GM19238 (cell line): ENCODE results near the gene PDLIM4.

Source experiments
- DNase-seq: peaks from one replicate; pipeline ENCODE4 v3.0.0; 2011; ENCODE audit warnings: low spot score; ENCODE audit not compliant: insufficient read length

The PDLIM4 gene

DNA sequence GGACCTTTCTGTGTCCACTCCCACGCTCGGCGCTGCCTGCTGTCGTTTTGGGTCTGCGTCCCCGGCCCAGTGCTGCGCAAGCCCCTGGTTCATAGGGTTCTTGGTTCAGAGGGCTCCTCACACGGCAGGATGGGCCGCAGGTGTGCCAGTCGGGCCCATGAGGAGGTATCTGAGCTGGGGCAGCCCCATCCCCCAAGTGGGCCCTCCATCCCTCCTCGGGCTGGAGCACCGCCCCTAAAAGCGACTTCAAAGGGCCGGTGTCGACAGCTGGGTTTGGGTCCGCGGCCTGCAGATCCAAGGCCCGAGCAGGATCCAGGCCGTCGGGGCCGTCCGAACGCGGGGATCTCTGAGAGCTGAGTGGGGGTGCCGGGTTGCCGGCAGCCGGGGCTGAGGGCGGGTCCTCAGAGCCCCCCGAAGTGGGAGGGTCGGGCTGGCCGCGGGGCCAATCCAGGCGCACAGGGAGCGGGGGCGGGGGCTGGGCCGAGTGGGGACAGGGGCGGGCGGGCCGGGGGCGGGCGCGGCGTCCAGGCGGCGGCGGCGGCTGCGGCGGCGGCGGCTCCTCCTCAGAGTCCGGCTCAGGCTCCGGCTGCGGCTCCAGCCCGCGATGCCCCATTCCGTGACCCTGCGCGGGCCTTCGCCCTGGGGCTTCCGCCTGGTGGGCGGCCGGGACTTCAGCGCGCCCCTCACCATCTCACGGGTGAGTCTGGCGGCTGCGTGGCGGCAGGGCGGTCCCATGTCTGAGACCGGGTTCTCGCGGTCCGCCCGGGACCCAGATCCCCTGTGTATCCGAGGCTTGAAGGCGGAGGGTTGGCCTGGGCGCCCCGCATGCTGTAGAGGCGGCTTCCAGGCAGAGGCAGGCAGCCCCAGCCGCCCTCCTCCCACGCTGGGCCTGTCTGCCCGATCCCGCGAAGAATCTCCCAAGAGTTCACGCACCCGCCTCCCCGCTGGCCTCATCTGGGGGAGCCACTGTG lies at the start of gene PDLIM4:
PDLIM4 (plus strand) TSS at position 566 of the 971 bp plus-strand sequence; CDS start at position 605, 39 bp downstream.
- no peak for DNase-seq

DNA sequence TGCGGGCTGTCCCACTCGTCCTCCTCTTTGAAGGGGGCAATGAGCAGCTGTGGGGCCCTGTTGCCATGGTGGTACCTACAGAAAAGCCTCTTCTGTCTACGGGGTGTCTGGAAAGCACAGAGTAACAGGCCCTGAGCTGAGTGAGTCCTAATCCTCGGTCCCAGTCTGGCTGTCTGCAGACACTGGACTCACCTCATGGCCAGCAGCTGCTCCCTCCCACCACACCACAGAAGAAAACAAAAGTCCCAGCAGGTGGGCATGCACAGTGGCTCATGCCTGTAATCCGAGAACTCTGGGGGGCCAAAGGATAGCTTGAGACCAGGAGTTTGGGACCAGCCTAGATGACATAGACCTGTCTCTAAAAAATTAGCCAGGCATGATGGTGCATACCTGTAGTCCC lies 49.7 kb upstream of the PDLIM4 start:
- no peak for DNase-seq

DNA sequence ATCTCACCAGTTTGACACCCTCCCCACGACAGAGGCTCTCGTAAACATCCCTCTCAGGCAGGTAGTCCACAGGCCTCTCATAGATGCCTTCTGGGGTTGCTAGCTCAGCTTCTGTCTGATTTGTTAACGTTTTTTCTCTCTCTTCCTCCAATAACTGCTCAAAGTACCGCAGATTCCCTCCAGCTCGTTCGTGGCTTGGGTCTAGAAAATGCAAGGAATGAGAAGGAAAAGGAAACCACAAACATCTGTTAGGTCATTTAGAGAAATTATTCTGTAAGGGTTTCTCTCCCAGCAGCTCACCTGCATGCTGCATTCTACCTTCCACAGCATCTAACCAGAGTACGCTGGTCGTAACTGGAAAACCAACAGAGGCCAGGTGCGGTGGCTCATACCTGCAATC lies 48.4 kb upstream of the PDLIM4 start:
- DNase-seq, result no peak

DNA sequence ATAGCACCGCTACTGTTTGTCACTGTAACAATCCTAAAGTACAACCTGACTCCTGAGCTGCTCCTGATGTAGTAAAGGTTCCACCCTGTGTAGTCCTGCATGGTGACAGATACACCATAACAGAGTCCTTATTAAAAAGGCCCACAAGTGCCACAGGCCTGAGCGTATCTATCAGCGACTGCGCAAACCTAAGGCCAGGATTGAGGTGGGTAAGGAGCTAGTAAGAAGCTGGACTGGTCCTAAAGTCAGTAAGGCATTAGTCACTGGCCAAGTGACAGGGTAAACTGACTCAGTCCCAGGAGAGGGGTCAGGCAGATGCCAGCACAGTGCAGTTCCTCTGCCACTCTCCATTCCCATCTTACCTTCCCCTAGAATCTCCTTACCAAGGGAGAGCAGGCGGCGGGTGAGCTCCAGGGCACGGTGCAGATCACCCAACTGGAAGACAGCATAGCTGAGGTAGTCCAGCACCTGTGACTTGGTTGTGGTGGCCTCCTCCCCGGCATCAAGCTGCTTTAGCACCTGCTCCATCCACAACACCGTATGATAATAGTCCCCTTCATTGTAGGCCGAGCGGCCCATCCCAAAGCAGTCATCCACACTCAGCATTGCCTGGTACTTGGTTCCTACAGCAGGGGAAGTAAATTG lies 47.5 kb upstream of the PDLIM4 start:
- no peak for DNase-seq

- no peak for DNase-seq
These were observed 46.6 kb upstream of the PDLIM4 start for GRCh38 chr5:132210944-132211343.

GRCh38 chr5:132211787-132212186 lies 45.7 kb upstream of the PDLIM4 start:
- DNase-seq, result no peak

GRCh38 chr5:132213666-132214065 lies 43.8 kb upstream of the PDLIM4 start:
- no peak for DNase-seq

DNA sequence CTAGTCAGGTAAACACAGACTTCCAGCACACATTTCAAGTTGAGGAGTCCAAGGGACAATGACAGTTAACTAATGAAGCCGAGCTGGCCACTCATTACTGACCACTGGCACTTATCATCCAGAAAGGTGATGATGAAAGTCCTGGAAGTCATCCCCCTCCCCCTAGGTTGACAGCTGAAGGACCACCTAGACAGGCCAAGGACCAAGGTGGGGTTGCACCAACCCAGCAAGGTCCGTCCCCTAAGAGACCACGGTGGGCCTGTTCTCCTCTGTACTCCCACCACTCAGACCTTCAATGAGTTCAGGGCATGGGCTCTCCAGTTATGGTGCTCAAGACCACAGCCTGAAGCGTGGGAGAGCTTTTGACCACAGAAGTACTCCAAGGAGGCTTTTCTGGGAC lies 43.0 kb upstream of the PDLIM4 start:
- no peak for DNase-seq

- no peak for DNase-seq
These were observed 42.2 kb upstream of the PDLIM4 start for GRCh38 chr5:132215329-132215728.

GRCh38 chr5:132218321-132218720 lies 39.2 kb upstream of the PDLIM4 start:
- no peak for DNase-seq

GRCh38 chr5:132219289-132219970 lies 38.1 kb upstream of the PDLIM4 start:
- DNase-seq, result no peak

GRCh38 chr5:132219981-132220380 lies 37.5 kb upstream of the PDLIM4 start:
- DNase-seq, result no peak

DNA sequence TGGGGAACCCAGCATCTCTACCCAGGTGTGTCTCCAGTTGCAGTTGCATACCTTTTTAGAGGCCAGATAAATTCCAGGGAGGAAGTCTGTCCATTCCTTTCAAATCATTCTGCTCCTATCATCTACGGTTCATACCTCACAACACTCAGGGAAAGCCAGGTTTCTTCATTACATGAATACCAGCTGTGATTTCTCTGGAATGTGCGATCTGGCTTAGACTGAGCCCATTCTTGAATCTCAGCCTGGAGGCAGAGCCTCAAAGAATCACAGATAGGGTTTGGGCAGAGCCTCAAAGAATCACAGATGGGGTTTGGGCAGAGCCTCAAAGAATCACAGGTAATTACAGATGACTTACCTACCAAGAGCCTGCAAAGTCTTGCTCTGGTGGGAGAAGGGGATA lies 37.0 kb upstream of the PDLIM4 start:
- no peak for DNase-seq

DNA sequence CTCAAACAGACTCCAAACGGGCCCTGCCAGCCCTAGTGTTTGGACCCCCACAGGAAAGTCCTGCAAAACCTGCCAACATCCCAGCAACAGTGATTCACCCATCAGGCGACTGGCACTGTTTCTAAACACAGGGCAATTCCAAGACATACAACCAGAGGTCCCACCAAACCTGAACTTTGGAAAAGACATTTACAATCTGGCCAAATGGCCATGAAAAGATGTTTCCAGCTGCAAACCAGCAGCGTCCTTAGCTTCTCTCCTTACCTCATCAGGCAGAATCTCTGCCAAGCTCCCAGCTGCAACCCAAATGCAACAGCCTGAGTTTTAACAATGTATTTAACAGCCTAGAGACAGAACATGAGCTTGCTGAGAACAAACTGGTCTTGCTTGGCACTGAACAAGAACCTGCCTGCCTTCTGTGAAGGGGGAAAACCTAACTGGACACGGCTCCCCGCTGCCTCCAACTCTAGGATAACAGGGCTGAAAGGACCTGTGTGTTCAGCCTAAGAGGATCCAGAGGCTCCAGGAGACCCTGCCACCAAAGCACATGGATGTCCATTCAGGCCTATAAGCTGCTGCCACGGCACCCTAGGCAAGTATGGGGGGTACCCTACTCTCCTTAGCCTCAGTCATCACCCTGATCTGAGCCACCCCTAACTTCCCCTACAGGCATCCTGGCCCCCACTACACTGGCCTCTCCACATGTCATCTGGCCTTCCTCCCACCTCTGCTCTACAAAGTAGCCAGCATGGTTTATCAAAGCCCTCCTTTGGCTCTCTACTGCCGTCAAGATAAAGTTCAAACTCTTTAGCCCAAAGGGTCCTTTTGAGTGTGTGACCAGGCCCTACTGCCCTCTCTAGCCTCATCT lies 35.5 kb upstream of the PDLIM4 start:
- no peak for DNase-seq

DNA sequence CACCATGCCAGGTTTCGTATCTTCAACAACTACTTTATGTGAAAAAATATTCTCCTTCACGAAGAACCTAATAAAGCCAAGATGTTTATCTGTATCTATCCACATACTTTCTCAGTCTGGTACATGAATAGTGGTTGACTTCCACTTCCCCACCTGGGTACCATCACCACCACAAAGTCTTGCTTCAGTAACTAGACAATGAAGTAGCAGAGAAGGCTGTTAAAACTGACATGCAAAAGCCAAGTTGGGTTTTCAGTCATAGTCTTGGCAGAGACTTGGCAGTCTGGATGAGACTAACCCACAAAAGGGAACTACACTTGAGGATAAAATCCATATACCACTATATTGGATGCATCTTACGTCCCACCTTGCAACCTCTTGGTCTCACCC lies 34.9 kb upstream of the PDLIM4 start:
- DNase-seq, result no peak

DNA sequence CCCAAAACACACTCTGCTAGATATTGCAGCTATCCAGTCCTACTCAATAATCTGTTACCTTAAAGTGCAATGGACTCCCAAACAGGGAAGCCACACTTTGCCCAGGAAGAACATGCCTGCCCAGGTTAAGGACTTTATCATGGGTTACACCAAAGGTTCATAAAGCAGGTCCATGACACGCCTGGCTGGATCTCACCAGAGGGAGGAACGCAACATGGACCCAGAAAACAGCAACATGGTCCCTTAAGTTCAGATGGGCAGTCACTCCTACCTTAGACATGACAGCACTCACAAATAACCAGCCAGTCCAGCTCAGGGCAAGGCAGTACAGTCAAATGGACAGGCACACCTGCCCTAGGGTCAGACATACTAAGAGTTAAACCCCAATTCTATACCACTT lies 33.6 kb upstream of the PDLIM4 start:
- no peak for DNase-seq

DNA sequence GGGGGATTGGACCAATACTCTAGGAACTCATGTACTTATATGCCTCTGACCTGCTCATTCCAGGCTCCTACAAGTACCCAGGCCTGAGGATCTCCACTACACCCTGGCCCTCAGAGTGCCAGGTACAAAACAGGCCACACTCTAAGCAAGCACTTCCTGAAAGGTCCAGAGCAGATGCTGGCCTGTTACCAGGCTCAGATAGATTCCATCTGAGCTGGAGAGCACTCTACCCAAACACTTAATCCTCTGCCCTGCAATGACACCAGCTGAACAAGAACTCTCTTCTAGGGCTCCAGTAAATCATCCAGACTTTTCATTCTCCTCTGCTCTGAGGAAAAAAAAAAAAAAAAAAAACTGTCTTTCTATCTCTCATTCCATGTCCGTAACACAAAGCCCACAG lies 32.8 kb upstream of the PDLIM4 start:
- DNase-seq, result no peak

GRCh38 chr5:132225165-132226032 lies 32.1 kb upstream of the PDLIM4 start:
- DNase-seq, result no peak

DNA sequence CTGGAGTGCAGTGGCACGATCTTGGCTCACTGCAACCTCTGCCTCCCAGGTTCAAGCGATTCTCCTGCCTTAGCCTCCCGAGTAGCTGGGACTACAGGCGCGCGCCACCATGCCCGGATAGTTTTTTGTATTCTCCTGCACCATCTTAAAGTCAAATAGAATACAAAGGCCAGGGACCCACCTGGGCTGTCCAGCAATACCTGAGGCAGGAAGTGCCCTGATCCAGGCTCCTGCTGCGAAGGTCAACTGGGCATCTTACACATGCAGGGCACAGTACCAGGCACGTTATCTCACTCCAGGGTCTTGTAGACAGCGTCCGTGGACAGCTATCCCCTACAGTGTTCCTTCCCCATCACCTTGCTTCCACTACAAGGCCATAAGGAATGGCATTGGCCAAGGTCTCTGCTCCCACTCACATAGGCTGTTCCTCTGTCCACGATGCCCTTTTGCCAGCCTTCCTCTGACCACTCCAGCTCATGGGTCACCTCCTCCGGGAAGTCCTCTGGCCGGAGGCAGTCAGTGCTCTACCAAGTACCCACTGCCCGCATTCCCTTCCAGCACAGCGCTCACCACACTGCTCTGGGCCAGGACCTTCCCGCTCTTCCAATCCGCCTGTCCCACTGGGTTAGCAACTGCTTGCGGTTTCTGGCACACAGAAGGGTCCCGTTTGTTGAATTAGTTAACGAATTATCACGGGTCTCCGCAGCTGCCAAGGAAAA lies 30.8 kb upstream of the PDLIM4 start:
- DNase-seq, result no peak

- no peak for DNase-seq
These were observed 30.3 kb upstream of the PDLIM4 start for GRCh38 chr5:132227235-132227484.
